Placental pericyte (primary cell): Measurements from ENCODE around the gene RNASE1. TPM values are rescaled to one million over a fixed set of nuclear protein-coding genes. Genes with fewer than 3 reads are reported as not detected.

Experiments used
- total RNA-seq: library from RNA; depleted of rRNA; stranded (reverse); fragments of >200 nt; gene quantifications from 2 replicates; pipeline ENCODE4 v1.2.3, GENCODE V29; 2012

The RNASE1 gene
- 0.43 TPM in 1 of 2 replicates, not detected in the other for total RNA-seq

GRCh38 chr14:20802341-20803084 is at the start of gene RNASE1:
TSS of gene RNASE1 (minus strand) at chr14:20802844. CDS start at chr14:20802068, 776 bp downstream.

Other genes with a start within 250 kb of the RNASE1 start
- not detected in 2 replicates for gene RNASE9, start 241.8 kb downstream of the RNASE1 start, total RNA-seq
- not detected in 2 replicates for gene RNASE11, start 214.8 kb downstream of the RNASE1 start, total RNA-seq
- gene RNASE12, start 211.5 kb downstream of the RNASE1 start, total RNA-seq = not detected in 2 replicates
- not detected in 2 replicates for gene OR6S1, start 161.2 kb downstream of the RNASE1 start, total RNA-seq
- 2.9 and 7.0 TPM in 2 replicates for gene RNASE4, start 118.3 kb downstream of the RNASE1 start, total RNA-seq
- 1.4 and 6.8 TPM in 2 replicates for gene ANG, start 114.1 kb downstream of the RNASE1 start, total RNA-seq
- gene EDDM3A, start 57.0 kb downstream of the RNASE1 start, total RNA-seq = not detected in 2 replicates
- not detected in 2 replicates for gene EDDM3B, start 34.4 kb downstream of the RNASE1 start, total RNA-seq
- gene RNASE6, start 21.6 kb downstream of the RNASE1 start, total RNA-seq = not detected in 2 replicates
- gene RNASE3, start 88.5 kb upstream of the RNASE1 start, total RNA-seq = not detected in 2 replicates
- not detected in 2 replicates for gene RNASE2, start 152.6 kb upstream of the RNASE1 start, total RNA-seq
- gene METTL17, start 187.1 kb upstream of the RNASE1 start, total RNA-seq = 33.3 and 62.6 TPM in 2 replicates
- gene SLC39A2, start 196.4 kb upstream of the RNASE1 start, total RNA-seq = 0.14 TPM in 1 of 2 replicates, not detected in the other
- 1.7 and 4.2 TPM in 2 replicates for gene NDRG2, start 222.2 kb upstream of the RNASE1 start, total RNA-seq
- not detected in 2 replicates for gene TPPP2, start 227.4 kb upstream of the RNASE1 start, total RNA-seq
- gene RNASE13, start 232.0 kb upstream of the RNASE1 start, total RNA-seq = not detected in 2 replicates
- not detected in 2 replicates for gene RNASE7, start 239.5 kb upstream of the RNASE1 start, total RNA-seq